ENCODE results near the gene CALCB.
"Not testable (repeated sequence)": the region's sequence is repeated elsewhere in the genome, so short reads cannot be mapped to it uniquely, and the experiment has no call there.

Gene CALCB

GRCh38 chr11:15073361-15074205 lies at the start of gene CALCB:
Gene CALCB, plus strand, starts transcription at chr11:15073593. Its CDS starts 1,126 bp downstream, at chr11:15074719.
- H3K4me1 Mint-ChIP-seq (ENCODE audit: low read depth), result peaks cover 19% of the 10 kb centered on the region
- H3K9me3 Mint-ChIP-seq (ENCODE audit: low read depth), result peaks cover 3% of the 10 kb centered on the region
- peak within 1 kb of the TSS; percentile 46 for H3K27ac Mint-ChIP-seq
- peaks cover 9% of the 10 kb centered on the region for H3K27me3 Mint-ChIP-seq
- peak within 1 kb of the TSS; percentile 88 for H3K4me3 Mint-ChIP-seq
- no peaks in the 10 kb centered on the region for H3K36me3 Mint-ChIP-seq

GRCh38 chr11:15027011-15027410 lies 46.4 kb upstream of the CALCB start:
- Mint-ChIP-seq H3K9me3 (ENCODE audit: low read depth) (no peaks in the 10 kb centered on the region), H3K27me3 (peaks cover 12% of the 10 kb centered on the region), H3K27ac (no peak overlapping the region), H3K4me1 (ENCODE audit: low read depth) (peaks cover 4% of the 10 kb centered on the region), H3K36me3 (no peaks in the 10 kb centered on the region), H3K4me3 (no peak overlapping the region)

GRCh38 chr11:15027956-15028355 lies 45.4 kb upstream of the CALCB start:
- peaks cover 4% of the 10 kb centered on the region for H3K4me1 Mint-ChIP-seq (ENCODE audit: low read depth)
- H3K36me3 Mint-ChIP-seq, result no peaks in the 10 kb centered on the region
- H3K4me3 Mint-ChIP-seq, result no peak overlapping the region
- H3K9me3 Mint-ChIP-seq (ENCODE audit: low read depth), result no peaks in the 10 kb centered on the region
- H3K27me3 Mint-ChIP-seq, result peaks cover 14% of the 10 kb centered on the region
- no peak overlapping the region for H3K27ac Mint-ChIP-seq

GRCh38 chr11:15028379-15028778 lies 45.0 kb upstream of the CALCB start:
- Mint-ChIP-seq H3K36me3 (no peaks in the 10 kb centered on the region), H3K27ac (no peak overlapping the region), H3K4me3 (no peak overlapping the region), H3K4me1 (ENCODE audit: low read depth) (peaks cover 4% of the 10 kb centered on the region), H3K9me3 (ENCODE audit: low read depth) (no peaks in the 10 kb centered on the region), H3K27me3 (peaks cover 17% of the 10 kb centered on the region)

GRCh38 chr11:15031945-15032344 lies 41.4 kb upstream of the CALCB start:
- not testable (repeated sequence) for H3K9me3 Mint-ChIP-seq (ENCODE audit: low read depth); H3K27ac Mint-ChIP-seq; H3K4me3 Mint-ChIP-seq; H3K36me3 Mint-ChIP-seq; H3K4me1 Mint-ChIP-seq (ENCODE audit: low read depth)
- H3K27me3 Mint-ChIP-seq, result peaks cover 24% of the 10 kb centered on the region

GRCh38 chr11:15034687-15035267 lies 38.6 kb upstream of the CALCB start:
- Mint-ChIP-seq H3K27ac (no peak overlapping the region), H3K36me3 (no peaks in the 10 kb centered on the region)

GRCh38 chr11:15035283-15035682 lies 38.1 kb upstream of the CALCB start:
- Mint-ChIP-seq H3K9me3 (ENCODE audit: low read depth) (no peaks in the 10 kb centered on the region), H3K27me3 (peaks cover 20% of the 10 kb centered on the region), H3K4me1 (ENCODE audit: low read depth) (no peaks in the 10 kb centered on the region), H3K4me3 (no peak overlapping the region), H3K36me3 (no peaks in the 10 kb centered on the region), H3K27ac (no peak overlapping the region)

More at GRCh38 chr11:15034687-15035267, 38.6 kb upstream of the CALCB start:
- H3K4me1 Mint-ChIP-seq (ENCODE audit: low read depth), result no peaks in the 10 kb centered on the region
- H3K4me3 Mint-ChIP-seq, result no peak overlapping the region
- peaks cover 25% of the 10 kb centered on the region for H3K27me3 Mint-ChIP-seq
- no peaks in the 10 kb centered on the region for H3K9me3 Mint-ChIP-seq (ENCODE audit: low read depth)

GRCh38 chr11:15038963-15039362 lies 34.4 kb upstream of the CALCB start:
- Mint-ChIP-seq H3K9me3 (ENCODE audit: low read depth) (no peaks in the 10 kb centered on the region), H3K27ac (no peak overlapping the region), H3K27me3 (peaks cover 10% of the 10 kb centered on the region), H3K4me3 (no peak overlapping the region), H3K36me3 (no peaks in the 10 kb centered on the region), H3K4me1 (ENCODE audit: low read depth) (no peaks in the 10 kb centered on the region)

GRCh38 chr11:15045209-15045608 lies 28.2 kb upstream of the CALCB start:
- Mint-ChIP-seq H3K27me3 (peaks cover 11% of the 10 kb centered on the region), H3K27ac (no peak overlapping the region), H3K4me1 (ENCODE audit: low read depth) (no peaks in the 10 kb centered on the region), H3K4me3 (no peak overlapping the region), H3K36me3 (peaks cover 3% of the 10 kb centered on the region), H3K9me3 (ENCODE audit: low read depth) (no peaks in the 10 kb centered on the region)

- Mint-ChIP-seq H3K27me3 (peaks cover 11% of the 10 kb centered on the region), H3K27ac (no peak overlapping the region), H3K4me1 (ENCODE audit: low read depth) (no peaks in the 10 kb centered on the region), H3K36me3 (peaks cover 3% of the 10 kb centered on the region), H3K9me3 (ENCODE audit: low read depth) (no peaks in the 10 kb centered on the region), H3K4me3 (no peak overlapping the region)
These were observed 27.5 kb upstream of the CALCB start for GRCh38 chr11:15045891-15046290.

GRCh38 chr11:15046673-15047072 lies 26.7 kb upstream of the CALCB start:
- H3K4me1 Mint-ChIP-seq (ENCODE audit: low read depth); H3K27ac Mint-ChIP-seq; H3K4me3 Mint-ChIP-seq: not testable (repeated sequence)

GRCh38 chr11:15048616-15049015 lies 24.8 kb upstream of the CALCB start:
- H3K36me3 Mint-ChIP-seq, result peaks cover 3% of the 10 kb centered on the region
- H3K4me3 Mint-ChIP-seq, result no peak overlapping the region
- H3K9me3 Mint-ChIP-seq (ENCODE audit: low read depth), result no peaks in the 10 kb centered on the region
- H3K27ac Mint-ChIP-seq, result no peak overlapping the region
- peaks cover 12% of the 10 kb centered on the region for H3K27me3 Mint-ChIP-seq
- H3K4me1 Mint-ChIP-seq (ENCODE audit: low read depth), result peaks cover 5% of the 10 kb centered on the region

More at GRCh38 chr11:15046673-15047072, 26.7 kb upstream of the CALCB start:
- H3K36me3 Mint-ChIP-seq; H3K9me3 Mint-ChIP-seq (ENCODE audit: low read depth): not testable (repeated sequence)
- H3K27me3 Mint-ChIP-seq, result peaks cover 12% of the 10 kb centered on the region

GRCh38 chr11:15053191-15053685 lies 20.2 kb upstream of the CALCB start:
- Mint-ChIP-seq H3K27me3 (peaks cover 1% of the 10 kb centered on the region), H3K27ac (no peak overlapping the region), H3K4me3 (no peak overlapping the region), H3K9me3 (ENCODE audit: low read depth) (no peaks in the 10 kb centered on the region), H3K36me3 (peaks cover 3% of the 10 kb centered on the region), H3K4me1 (ENCODE audit: low read depth) (peaks cover 5% of the 10 kb centered on the region)

- Mint-ChIP-seq H3K4me3 (no peak overlapping the region), H3K27ac (no peak overlapping the region), H3K36me3 (no peaks in the 10 kb centered on the region), H3K27me3 (peaks cover 4% of the 10 kb centered on the region), H3K9me3 (ENCODE audit: low read depth) (no peaks in the 10 kb centered on the region), H3K4me1 (ENCODE audit: low read depth) (peaks cover 5% of the 10 kb centered on the region)
These were observed 17.6 kb upstream of the CALCB start for GRCh38 chr11:15055620-15056356.

- H3K4me3 Mint-ChIP-seq, result no peak overlapping the region
- H3K4me1 Mint-ChIP-seq (ENCODE audit: low read depth), result peaks cover 5% of the 10 kb centered on the region
- no peak overlapping the region for H3K27ac Mint-ChIP-seq
- H3K9me3 Mint-ChIP-seq (ENCODE audit: low read depth), result no peaks in the 10 kb centered on the region
- H3K27me3 Mint-ChIP-seq, result peaks cover 3% of the 10 kb centered on the region
- H3K36me3 Mint-ChIP-seq, result no peaks in the 10 kb centered on the region
These were observed 16.1 kb upstream of the CALCB start for GRCh38 chr11:15057329-15057728.
